Measurements from ENCODE around the gene NMRK1. TPM values are rescaled to one million over a fixed set of nuclear protein-coding genes. Genes with fewer than 3 reads are reported as not detected.

The NMRK1 gene
- total and polyA plus RNA-seq, 2 donors (not counting 1 experiment from before 2014, with no cell fraction given), result 10.1 TPM

GRCh38 chr9:75019654-75020053, 68.3 kb downstream of the NMRK1 start:
- H3K9ac ChIP-seq (ENCODE audit: low read length), result no peak overlapping the region
- H3K27me3 ChIP-seq (replicated peaks in 1 of 4; ENCODE audit: control extremely low read depth in 1 of 4, control insufficient read depth in 3 of 4, insufficient read depth in 4 of 4, low read length in 3 of 4), result no peaks in the 10 kb centered on the region
- peaks cover 0 to 3% of the 10 kb centered on the region in 2 donors for H3K4me1 ChIP-seq (ENCODE audit: control insufficient read depth in 2 of 2, insufficient read depth in 2 of 2, low read length in 2 of 2)
- no peak overlapping the region for H3K27ac ChIP-seq (ENCODE audit: low read length in 2 of 2)
- CTCF ChIA-PET, result interaction anchor here (0.9 to 1.1 kb wide), 2 partner anchors 58 to 242 kb away, joined by 3 to 4 read pairs; no protein-coding TSS in a partner anchor
- Mint-ChIP-seq H3K4me1 (peaks cover 20% of the 10 kb centered on the region), H3K4me3 (no peak overlapping the region), H3K27me3 (no peaks in the 10 kb centered on the region), H3K27ac (no peak overlapping the region), H3K9me3 (ENCODE audit: insufficient read depth) (no peaks in the 10 kb centered on the region)
- H3K4me2 ChIP-seq (replicated peaks; ENCODE audit: low read depth, low read length, poor library complexity, severe bottlenecking), result no peak overlapping the region
- no peak overlapping the region for H2AFZ ChIP-seq (ENCODE audit: insufficient read depth, low read depth, low read length, poor library complexity, severe bottlenecking)
- H4K20me1 ChIP-seq (ENCODE audit: control insufficient read depth, insufficient read depth, low read length, poor library complexity, severe bottlenecking), result peaks cover 28% of the 10 kb centered on the region
- TF ChIP-seq, protein P1, sequence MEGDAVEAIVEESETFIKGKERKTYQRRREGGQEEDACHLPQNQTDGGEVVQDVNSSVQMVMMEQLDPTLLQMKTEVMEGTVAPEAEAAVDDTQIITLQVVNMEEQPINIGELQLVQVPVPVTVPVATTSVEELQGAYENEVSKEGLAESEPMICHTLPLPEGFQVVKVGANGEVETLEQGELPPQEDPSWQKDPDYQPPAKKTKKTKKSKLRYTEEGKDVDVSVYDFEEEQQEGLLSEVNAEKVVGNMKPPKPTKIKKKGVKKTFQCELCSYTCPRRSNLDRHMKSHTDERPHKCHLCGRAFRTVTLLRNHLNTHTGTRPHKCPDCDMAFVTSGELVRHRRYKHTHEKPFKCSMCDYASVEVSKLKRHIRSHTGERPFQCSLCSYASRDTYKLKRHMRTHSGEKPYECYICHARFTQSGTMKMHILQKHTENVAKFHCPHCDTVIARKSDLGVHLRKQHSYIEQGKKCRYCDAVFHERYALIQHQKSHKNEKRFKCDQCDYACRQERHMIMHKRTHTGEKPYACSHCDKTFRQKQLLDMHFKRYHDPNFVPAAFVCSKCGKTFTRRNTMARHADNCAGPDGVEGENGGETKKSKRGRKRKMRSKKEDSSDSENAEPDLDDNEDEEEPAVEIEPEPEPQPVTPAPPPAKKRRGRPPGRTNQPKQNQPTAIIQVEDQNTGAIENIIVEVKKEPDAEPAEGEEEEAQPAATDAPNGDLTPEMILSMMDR (IDR thresholded peaks at IDR 0.05), result no peak
- no peak for TF ChIP-seq EZH2 (IDR thresholded peaks at IDR 0.05; ENCODE audit: borderline replicate concordance, insufficient read depth, low read depth, low read length, poor library complexity, severe bottlenecking)
- POLR2A ChIA-PET, result interaction anchor here (0.5 kb wide), 1 partner anchor 67 kb away, joined by 3 read pairs; no protein-coding TSS in a partner anchor
- no peak overlapping the region for H3K4me3 ChIP-seq (ENCODE audit: control extremely low read depth in 1 of 5, extremely low read depth in 1 of 5, insufficient read depth in 1 of 5, low read depth in 2 of 5, low read length in 4 of 5)
- intact Hi-C loops (cut with micrococcal nuclease), result no loop called here
- no CpG with 5 or more reads among the region's 1 CpG for WGBS (ENCODE audit: insufficient coverage)
- H3K36me3 ChIP-seq (replicated peaks in 1 of 2; ENCODE audit: control extremely low read depth in 1 of 2, control insufficient read depth in 1 of 2, extremely low read depth in 1 of 2, insufficient read depth in 2 of 2, low read length in 1 of 2), result peaks cover 0 to 8% of the 10 kb centered on the region in 2 experiments
- H3K9me3 ChIP-seq (ENCODE audit: control extremely low read depth in 1 of 3, control insufficient read depth in 2 of 3, insufficient read depth in 1 of 3, low read length in 2 of 3), result no peaks in the 10 kb centered on the region
- DNase-seq (no peak), ATAC-seq (ENCODE audit: low read depth) (no peak)
- peaks cover 55% of the 10 kb centered on the region for H3K79me2 ChIP-seq (ENCODE audit: control insufficient read depth, insufficient read depth, low read length)

GRCh38 chr9:75019022-75019421, 68.9 kb downstream of the NMRK1 start:
- no peak for ATAC-seq (ENCODE audit: low read depth)
- Histone ChIP-seq H3K4me1 (ENCODE audit: control insufficient read depth in 2 of 2, insufficient read depth in 2 of 2, low read length in 2 of 2) (peaks cover 0 to 3% of the 10 kb centered on the region in 2 donors), H4K20me1 (ENCODE audit: control insufficient read depth, insufficient read depth, low read length, poor library complexity, severe bottlenecking) (peaks cover 28% of the 10 kb centered on the region), H3K9me3 (ENCODE audit: control extremely low read depth in 1 of 3, control insufficient read depth in 2 of 3, insufficient read depth in 1 of 3, low read length in 2 of 3) (no peaks in the 10 kb centered on the region), H3K36me3 (replicated peaks in 1 of 2; ENCODE audit: control extremely low read depth in 1 of 2, control insufficient read depth in 1 of 2, extremely low read depth in 1 of 2, insufficient read depth in 2 of 2, low read length in 1 of 2) (peaks cover 1 to 8% of the 10 kb centered on the region in 2 experiments), H3K27ac (ENCODE audit: low read length in 2 of 2) (no peak overlapping the region), H3K79me2 (ENCODE audit: control insufficient read depth, insufficient read depth, low read length) (peaks cover 49% of the 10 kb centered on the region), H3K4me3 (ENCODE audit: control extremely low read depth in 1 of 5, extremely low read depth in 1 of 5, insufficient read depth in 1 of 5, low read depth in 2 of 5, low read length in 4 of 5) (no peak overlapping the region), H3K27me3 (replicated peaks in 1 of 4; ENCODE audit: control extremely low read depth in 1 of 4, control insufficient read depth in 3 of 4, insufficient read depth in 4 of 4, low read length in 3 of 4) (no peaks in the 10 kb centered on the region), H3K9ac (ENCODE audit: low read length) (no peak overlapping the region), H3K4me2 (replicated peaks; ENCODE audit: low read depth, low read length, poor library complexity, severe bottlenecking) (no peak overlapping the region), H2AFZ (ENCODE audit: insufficient read depth, low read depth, low read length, poor library complexity, severe bottlenecking) (no peak overlapping the region)
- Mint-ChIP-seq H3K27me3 (no peaks in the 10 kb centered on the region), H3K4me1 (peaks cover 19% of the 10 kb centered on the region), H3K4me3 (no peak overlapping the region), H3K27ac (no peak overlapping the region), H3K9me3 (ENCODE audit: insufficient read depth) (no peaks in the 10 kb centered on the region)
- intact Hi-C loops (cut with micrococcal nuclease), result no loop called here
- WGBS (ENCODE audit: insufficient coverage), result 100% methylated on average over 3 of the region's 5 CpGs
- no peak for DNase-seq
- POLR2A ChIA-PET, result no interaction called here
- TF ChIP-seq, protein P1 (IDR thresholded peaks at IDR 0.05), result no peak
- CTCF ChIA-PET, result interaction anchor here (1.1 kb wide), 1 partner anchor 59 kb away, joined by 3 read pairs; no protein-coding TSS in a partner anchor
